HG02759 (cell line): ENCODE results near the gene EFR3B.

ENCODE experiments used
- ATAC-seq: cut with Tn5 transposase; IDR thresholded peaks from one replicate; pipeline ENCODE4 v1.9.1; 2021; ENCODE audit warnings: mild to moderate bottlenecking, moderate library complexity; ENCODE audit not compliant: unreplicated experiment

EFR3B gene

DNA sequence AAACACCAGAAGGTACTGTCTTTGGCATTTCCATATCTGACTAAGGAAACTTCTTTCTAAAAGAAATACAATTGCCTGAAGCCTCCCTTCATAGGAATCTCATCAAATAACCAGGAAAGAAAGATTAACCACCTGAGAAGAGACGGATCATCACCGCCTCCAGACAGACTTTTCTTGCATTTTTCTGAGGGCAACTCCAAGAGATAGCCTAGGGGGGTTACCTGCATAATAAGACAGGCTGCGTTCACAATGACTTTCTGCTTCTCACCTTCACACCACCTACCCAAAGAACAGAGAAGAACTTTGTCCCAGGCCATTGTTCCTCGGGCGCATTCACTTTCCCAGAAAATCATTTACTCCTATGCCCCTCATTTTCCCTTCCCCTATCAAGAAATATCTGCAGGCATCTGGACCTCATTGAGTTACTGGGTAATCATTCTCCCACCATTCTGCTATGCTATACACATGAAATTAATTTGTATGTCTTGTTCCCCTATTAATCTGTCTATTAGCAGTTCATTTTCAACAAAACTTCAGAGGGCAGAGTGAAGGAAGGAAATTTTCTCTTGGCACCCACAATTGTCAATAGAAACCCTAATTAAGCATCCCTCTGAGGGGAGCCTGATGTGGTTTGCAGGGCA, 134.8 kb downstream of the EFR3B start:
- no peak for ATAC-seq

- no peak for ATAC-seq
Measured at GRCh38 chr2:25177211-25177611, 135.3 kb downstream of the EFR3B start.

DNA sequence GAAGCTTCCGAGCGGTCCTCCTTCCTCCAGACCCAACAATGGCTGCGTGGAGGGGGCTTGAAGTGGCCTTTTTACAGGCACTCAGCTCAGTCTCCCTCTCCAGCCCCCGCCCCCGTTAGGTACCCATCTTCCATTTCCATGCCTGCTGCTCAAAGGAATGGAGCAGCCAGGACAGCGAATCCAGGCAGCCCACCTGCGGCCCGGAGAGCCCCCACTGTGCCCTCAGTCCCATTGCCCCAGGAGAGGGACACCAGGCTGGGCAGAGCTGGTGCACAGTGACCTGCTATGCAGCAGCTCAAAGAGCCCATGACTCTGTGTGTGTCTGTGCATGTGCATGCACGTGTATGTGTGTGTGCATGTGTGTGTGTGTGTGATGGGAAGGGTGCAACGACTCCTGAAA, 137.1 kb downstream of the EFR3B start:
- no peak for ATAC-seq

DNA sequence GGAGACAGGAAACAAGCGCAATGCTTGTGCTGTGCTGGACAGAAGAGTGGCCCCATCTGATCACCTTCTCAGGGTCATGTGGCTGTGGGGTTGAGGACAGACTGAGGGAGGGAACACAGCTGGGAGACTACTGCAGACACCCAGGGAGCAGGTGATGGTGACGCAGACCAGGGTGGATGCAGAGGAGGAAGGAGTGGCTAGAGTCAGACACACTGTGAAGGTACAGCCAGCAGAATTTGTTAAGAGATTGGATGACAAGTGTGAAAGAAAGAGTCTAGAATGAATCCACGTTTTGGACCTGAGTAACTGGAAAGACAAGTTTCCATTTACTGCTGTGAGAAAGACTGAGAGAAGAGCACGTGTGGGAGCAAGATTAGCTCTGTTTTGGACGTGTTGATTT, 142.4 kb downstream of the EFR3B start:
- no peak for ATAC-seq

DNA sequence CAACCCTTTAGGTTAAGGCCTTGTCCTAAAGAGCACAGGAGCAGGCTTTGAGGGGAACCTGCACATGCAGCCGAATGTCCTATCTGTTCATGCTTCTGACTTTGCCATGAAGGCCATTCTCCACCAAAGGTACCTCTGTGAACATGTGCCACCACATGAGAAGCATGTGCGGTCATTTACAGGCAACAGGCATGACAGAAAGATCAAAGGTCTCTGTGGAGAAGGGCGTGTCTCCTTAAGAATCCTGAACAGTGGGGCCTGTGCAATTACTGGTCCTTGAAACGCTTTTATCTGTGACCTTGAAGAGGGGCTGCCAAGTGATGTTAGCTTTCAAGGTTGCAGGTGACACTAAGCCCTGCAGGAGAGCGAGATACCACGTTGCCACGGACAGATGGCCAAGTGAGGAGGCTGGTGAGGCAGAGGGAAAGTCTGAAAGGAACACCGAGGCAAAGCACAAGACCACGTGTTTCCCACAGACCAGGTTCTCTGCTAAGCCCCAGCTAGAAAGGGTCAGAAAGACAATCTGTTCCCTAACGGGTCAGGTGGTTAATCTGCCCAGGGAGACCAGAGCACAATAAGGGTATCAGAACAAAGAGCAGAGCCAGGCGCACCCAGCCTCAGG, 146.0 kb downstream of the EFR3B start:
- ATAC-seq, result no peak

GRCh38 chr2:25188405-25188804, 146.5 kb downstream of the EFR3B start:
- ATAC-seq, result no peak

- no peak for ATAC-seq
Measured at GRCh38 chr2:25190536-25190935, 148.7 kb downstream of the EFR3B start.

DNA sequence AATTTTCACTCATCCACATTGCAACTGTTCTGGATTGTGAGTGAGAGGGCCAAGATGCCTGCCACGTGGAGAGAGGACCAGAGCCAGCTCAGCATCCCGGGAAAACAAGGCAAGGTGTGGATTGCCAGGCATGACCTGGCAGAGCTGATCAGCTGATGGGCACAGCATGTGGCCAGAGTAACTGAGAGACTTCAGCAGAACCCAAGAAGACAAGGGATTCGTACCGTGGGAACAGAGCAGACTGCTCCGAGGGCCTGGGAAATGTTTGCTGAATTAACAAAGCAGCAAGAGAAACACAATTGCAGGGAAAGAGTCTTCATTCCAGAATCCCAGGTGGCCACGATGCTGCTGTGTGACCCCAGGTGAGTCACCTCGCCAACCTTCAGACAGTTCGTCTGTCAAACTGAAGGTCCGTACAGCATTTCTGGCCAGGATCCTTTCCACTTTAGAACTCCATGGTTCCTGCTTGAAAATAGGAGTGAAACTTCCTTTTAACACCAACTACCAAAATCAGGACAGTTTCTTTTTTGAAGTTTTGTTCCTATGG, 152.8 kb downstream of the EFR3B start:
- no peak for ATAC-seq

DNA sequence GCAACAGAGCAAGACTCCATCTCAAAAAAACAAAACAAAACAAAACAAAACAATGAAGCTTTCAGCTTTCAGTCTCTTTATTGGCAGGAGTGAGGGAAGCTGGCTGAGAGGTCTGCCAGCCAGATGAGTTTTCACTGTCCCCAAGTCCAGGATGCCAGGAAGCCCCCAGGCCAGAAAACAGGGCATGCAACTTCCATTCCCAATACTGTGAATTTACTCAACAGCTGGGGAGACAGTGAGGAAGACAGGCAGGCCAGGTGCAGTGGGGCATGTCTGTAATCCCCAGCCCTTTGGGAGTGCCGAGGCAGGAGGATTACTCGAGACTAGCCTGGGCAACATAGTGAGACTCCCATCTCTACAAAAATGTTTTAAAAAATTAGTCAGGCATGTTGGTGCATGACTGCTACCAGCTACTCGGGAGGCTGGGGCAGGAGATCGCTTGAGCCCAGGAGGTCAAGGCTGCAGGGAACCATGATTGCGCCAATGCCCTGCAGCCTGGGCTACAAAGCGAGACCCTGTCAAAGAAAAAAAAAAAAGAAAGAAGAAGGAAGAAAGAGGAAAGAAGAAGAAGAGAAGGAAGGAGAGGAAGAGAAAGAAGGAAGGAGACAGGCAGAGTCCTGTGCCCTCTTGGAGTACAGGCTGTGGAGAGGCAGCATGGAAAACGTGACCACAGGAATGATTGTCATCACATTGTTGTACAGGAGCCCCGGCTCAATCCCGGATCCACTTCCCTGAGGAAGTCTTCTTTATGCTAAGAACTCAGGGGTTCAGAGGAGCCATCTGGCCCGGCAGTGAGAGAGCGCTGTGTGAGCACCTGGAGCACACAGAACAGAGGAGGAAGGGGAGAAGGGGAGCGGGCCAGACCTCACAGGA, 155.7 kb downstream of the EFR3B start:
- no peak for ATAC-seq

- no peak for ATAC-seq
Measured at GRCh38 chr2:25198209-25198525, 156.3 kb downstream of the EFR3B start.

GRCh38 chr2:25198576-25198975, 156.7 kb downstream of the EFR3B start:
- no peak for ATAC-seq

DNA sequence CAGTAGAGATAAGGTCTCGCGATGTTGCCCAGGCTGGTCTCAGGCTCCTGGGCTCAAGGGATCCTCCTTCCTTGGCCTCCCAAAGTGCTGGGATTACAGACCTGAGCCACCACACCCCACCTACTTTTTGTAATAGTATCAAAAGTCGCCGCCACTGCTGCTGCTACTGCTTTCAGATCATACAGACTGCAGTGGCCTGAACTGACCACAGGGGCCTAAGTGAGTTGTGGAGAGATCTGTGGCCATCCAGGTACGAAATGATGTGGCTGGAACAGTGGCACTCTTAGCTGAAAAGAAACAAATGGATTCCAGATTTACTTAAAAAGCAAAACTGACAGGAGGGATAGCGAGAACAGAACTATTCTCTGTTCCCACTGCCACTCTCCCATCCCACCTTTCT, 159.4 kb downstream of the EFR3B start:
- no peak for ATAC-seq

- ATAC-seq, result no peak
Measured at GRCh38 chr2:25201794-25202193, 159.9 kb downstream of the EFR3B start.

DNA sequence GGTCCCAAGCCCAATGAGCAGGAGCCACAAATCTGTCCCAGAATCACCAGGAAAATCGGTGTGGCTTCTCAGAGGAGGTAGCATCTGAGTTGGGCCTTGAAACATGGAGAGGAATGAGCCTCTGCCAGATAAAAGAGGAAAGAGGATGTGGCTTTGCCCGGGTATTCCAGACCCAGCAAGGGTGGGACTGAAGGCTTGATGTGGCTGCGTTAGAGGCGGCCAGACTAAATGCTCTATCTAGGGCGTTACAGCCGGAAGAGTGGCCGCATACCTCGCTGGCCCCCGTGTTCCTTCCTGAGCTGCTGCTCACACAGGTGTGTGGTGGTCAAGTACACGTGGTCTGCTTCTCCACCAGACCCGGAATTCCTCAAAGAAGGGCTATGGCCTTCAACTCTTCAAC, 160.4 kb downstream of the EFR3B start:
- no peak for ATAC-seq

- no peak for ATAC-seq
Measured at GRCh38 chr2:25204190-25204838, 162.4 kb downstream of the EFR3B start.

DNA sequence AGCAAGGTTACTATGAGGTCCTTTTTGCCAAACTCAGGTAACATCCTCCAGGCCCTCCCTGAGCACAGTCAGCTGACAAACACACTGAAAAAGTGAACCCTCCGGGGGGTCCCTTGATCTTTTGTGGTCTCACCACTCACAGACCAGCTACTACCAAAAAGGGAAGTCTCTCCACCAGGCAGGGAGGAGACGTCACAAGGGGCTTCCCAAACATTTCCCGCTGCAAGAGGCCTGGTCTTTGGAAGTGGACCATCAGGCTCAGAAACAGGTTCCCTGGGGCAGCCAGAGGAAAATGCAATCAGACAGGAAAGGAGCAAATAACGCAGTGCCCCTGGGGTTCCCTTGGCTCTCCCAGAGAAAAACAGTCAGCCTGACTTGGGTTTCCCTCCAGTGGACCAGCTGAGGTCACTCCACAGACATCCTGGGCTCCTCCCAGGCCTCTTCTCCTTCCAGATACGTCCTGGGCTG, 165.2 kb downstream of the EFR3B start:
- no peak for ATAC-seq
